Neural progenitor cell (in vitro differentiated cells): Measurements from ENCODE around the gene ADAM17. TPM values are rescaled to one million over a fixed set of nuclear protein-coding genes. Genes with fewer than 3 reads are reported as not detected.

ENCODE experiments used
- DNase-seq: peaks from one replicate; pipeline ENCODE4 v3.0.0-alpha.2; 2016; ENCODE audit warnings: low spot score
- H2AFZ ChIP-seq: fragments of 200-600 bp; sonication (generic); replicated peaks from 2 replicates; pipeline ENCODE4 v1.6.1; 2016; ENCODE audit warnings: antibody characterized with exemption
- H3F3A ChIP-seq: fragments of 200-600 bp; sonication (generic); 2 replicates; pipeline ENCODE4 v1.6.1; 2016; ENCODE audit warnings: antibody characterized with exemption, low read depth
- H3K27ac ChIP-seq: fragments of 200-600 bp; sonication (generic); 2 replicates; pipeline ENCODE4 v1.5.1; 2016; ENCODE audit warnings: mild to moderate bottlenecking
- H3K27me3 ChIP-seq: fragments of 200-600 bp; sonication (generic); 2 replicates; pipeline ENCODE4 v1.6.1; 2016; ENCODE audit warnings: mild to moderate bottlenecking, moderate library complexity
- H3K36me3 ChIP-seq: fragments of 200-600 bp; sonication (generic); 2 replicates; pipeline ENCODE4 v1.5.1; 2016
- H3K4me1 ChIP-seq: fragments of 200-600 bp; sonication (generic); 2 replicates; pipeline ENCODE4 v1.6.1; 2016; ENCODE audit warnings: mixed run types
- H3K4me2 ChIP-seq: fragments of 200-600 bp; sonication (generic); 2 replicates; pipeline ENCODE4 v1.6.1; 2016
- H3K4me3 ChIP-seq: fragments of 200-600 bp; sonication (generic); 2 replicates; pipeline ENCODE4 v1.5.1; 2016
- H3K79me2 ChIP-seq: fragments of 200-600 bp; sonication (generic); 2 replicates; pipeline ENCODE4 v1.6.1; 2016; ENCODE audit warnings: low read depth
- H3K9ac ChIP-seq: fragments of 200-600 bp; sonication (generic); 2 replicates; pipeline ENCODE4 v1.6.1; 2016
- H3K9me3 ChIP-seq: fragments of 200-600 bp; sonication (generic); 2 replicates; pipeline ENCODE4 v1.5.1; 2016; ENCODE audit warnings: low read depth
- H4K20me1 ChIP-seq: fragments of 200-600 bp; sonication (generic); 2 replicates; pipeline ENCODE4 v1.6.1; 2016; ENCODE audit warnings: low read depth
- H3K27ac Mint-ChIP-seq: 3 replicates; pipeline ENCODE4 v1.8.0; 2021; ENCODE audit warnings: mixed read lengths
- H3K27me3 Mint-ChIP-seq: 2 replicates; pipeline ENCODE4 v1.8.0; 2022; ENCODE audit warnings: low read depth, mild to moderate bottlenecking, inconsistent platforms, moderate library complexity, mixed read lengths; ENCODE audit not compliant: insufficient read depth
- H3K36me3 Mint-ChIP-seq: 3 replicates; pipeline ENCODE4 v1.8.0; 2021; ENCODE audit warnings: mixed read lengths
- H3K4me1 Mint-ChIP-seq: 3 replicates; pipeline ENCODE4 v1.8.0; 2021; ENCODE audit warnings: mixed read lengths
- H3K4me3 Mint-ChIP-seq: 3 replicates; pipeline ENCODE4 v1.8.0; 2021; ENCODE audit warnings: mild to moderate bottlenecking, moderate library complexity, mixed read lengths
- H3K9me3 Mint-ChIP-seq: 3 replicates; pipeline ENCODE4 v1.8.0; 2020; ENCODE audit warnings: mixed read lengths
- EZH2 ChIP-seq: fragments of 200-600 bp; sonication (generic); IDR thresholded peaks from 2 replicates; pipeline ENCODE4 v1.6.1; 2017; ENCODE audit warnings: antibody characterized with exemption, mild to moderate bottlenecking, moderate library complexity
- EZH2phosphoT487 ChIP-seq: fragments of 200-600 bp; sonication (generic); IDR thresholded peaks from 2 replicates; pipeline ENCODE4 v1.6.1; 2017; ENCODE audit warnings: antibody characterized with exemption
- total RNA-seq: library from RNA; depleted of rRNA; stranded (reverse); fragments of >200 nt; gene quantifications from 2 replicates; pipeline ENCODE4 v1.2.3, GENCODE V29; 2015; ENCODE audit warnings: low replicate concordance
- TF ChIP-seq, protein P1 (sequence below): fragments of 200-600 bp; sonication (generic); IDR thresholded peaks from 2 replicates; pipeline ENCODE4 v1.5.1; 2017; ENCODE audit warnings: antibody characterized with exemption, mild to moderate bottlenecking

ADAM17 gene
- total RNA-seq, 1 donor from 2014 or later: 72.1 TPM

DNA sequence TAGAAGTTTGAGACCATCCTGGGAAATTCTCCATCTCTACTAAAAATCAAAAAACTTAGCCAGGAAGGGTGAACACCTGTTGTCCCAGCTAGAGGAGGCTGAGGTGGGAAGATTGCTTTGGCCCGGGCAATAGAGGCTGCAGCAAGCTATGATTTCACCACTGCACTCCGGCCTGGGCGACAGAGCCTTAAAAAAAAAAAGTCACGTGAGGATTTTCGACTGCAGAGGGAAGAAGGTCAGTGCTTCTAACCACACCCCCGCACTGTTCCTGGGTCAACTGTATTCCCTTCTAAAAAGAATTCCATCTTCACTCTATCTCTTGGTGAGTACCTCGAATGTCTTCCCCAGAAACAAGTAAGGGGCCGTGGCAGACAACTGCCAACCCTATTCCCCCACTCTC, 31.3 kb downstream of the ADAM17 start:
- peaks cover 6% of the 10 kb centered on the region for H3F3A ChIP-seq
- H2AFZ ChIP-seq: no peak overlapping the region
- Mint-ChIP-seq H3K4me3 (no peak overlapping the region), H3K36me3 (peaks cover 29% of the 10 kb centered on the region), H3K9me3 (no peaks in the 10 kb centered on the region), H3K4me1 (peaks cover 3% of the 10 kb centered on the region), H3K27me3 (no peaks in the 10 kb centered on the region), H3K27ac (no peak overlapping the region)
- peaks cover 4% of the 10 kb centered on the region for H4K20me1 ChIP-seq
- no peak for DNase-seq
- H3K9ac ChIP-seq: no peak overlapping the region
- H3K4me1 ChIP-seq: no peaks in the 10 kb centered on the region
- no peaks in the 10 kb centered on the region for H3K9me3 ChIP-seq
- H3K4me2 ChIP-seq: no peak overlapping the region
- TF ChIP-seq EZH2phosphoT487 (no peak), EZH2 (no peak)
- TF ChIP-seq, protein P1, sequence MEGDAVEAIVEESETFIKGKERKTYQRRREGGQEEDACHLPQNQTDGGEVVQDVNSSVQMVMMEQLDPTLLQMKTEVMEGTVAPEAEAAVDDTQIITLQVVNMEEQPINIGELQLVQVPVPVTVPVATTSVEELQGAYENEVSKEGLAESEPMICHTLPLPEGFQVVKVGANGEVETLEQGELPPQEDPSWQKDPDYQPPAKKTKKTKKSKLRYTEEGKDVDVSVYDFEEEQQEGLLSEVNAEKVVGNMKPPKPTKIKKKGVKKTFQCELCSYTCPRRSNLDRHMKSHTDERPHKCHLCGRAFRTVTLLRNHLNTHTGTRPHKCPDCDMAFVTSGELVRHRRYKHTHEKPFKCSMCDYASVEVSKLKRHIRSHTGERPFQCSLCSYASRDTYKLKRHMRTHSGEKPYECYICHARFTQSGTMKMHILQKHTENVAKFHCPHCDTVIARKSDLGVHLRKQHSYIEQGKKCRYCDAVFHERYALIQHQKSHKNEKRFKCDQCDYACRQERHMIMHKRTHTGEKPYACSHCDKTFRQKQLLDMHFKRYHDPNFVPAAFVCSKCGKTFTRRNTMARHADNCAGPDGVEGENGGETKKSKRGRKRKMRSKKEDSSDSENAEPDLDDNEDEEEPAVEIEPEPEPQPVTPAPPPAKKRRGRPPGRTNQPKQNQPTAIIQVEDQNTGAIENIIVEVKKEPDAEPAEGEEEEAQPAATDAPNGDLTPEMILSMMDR: no peak
- H3K36me3 ChIP-seq: peaks cover 20% of the 10 kb centered on the region
- H3K27me3 ChIP-seq: no peaks in the 10 kb centered on the region
- no peak overlapping the region for H3K27ac ChIP-seq
- H3K79me2 ChIP-seq: no peaks in the 10 kb centered on the region
- no peak overlapping the region for H3K4me3 ChIP-seq

DNA sequence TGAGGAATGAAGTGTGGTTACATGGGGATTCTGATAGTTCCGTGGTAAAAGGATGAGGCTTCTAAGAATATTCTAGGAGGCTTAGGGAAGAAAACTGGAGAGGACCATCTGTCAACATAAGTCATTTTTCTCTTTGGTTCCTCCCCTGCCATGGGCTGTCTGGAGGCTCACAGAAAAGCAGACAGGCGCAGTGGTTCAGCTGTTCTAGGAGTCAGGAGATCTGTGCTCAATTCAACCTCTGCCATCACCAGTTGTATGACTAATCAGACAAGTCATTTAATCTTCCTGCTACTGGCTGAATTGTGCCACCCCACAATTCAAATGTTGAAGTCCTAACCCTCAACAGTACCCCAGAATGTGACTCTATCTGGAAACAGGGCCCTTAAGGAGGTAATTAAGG, 36.4 kb downstream of the ADAM17 start:
- H3K27me3 ChIP-seq: no peaks in the 10 kb centered on the region
- H3K36me3 ChIP-seq: peaks cover 19% of the 10 kb centered on the region
- no peak overlapping the region for H2AFZ ChIP-seq
- Mint-ChIP-seq H3K4me1 (peaks cover 3% of the 10 kb centered on the region), H3K27ac (no peak overlapping the region), H3K36me3 (peaks cover 35% of the 10 kb centered on the region), H3K9me3 (no peaks in the 10 kb centered on the region), H3K4me3 (no peak overlapping the region), H3K27me3 (no peaks in the 10 kb centered on the region)
- H3F3A ChIP-seq: peaks cover 6% of the 10 kb centered on the region
- TF ChIP-seq, protein P1: no peak
- no peak for TF ChIP-seq EZH2phosphoT487
- no peak for TF ChIP-seq EZH2
- H3K4me2 ChIP-seq: no peak overlapping the region
- H3K9me3 ChIP-seq: no peaks in the 10 kb centered on the region
- no peaks in the 10 kb centered on the region for H3K79me2 ChIP-seq
- H3K4me1 ChIP-seq: no peaks in the 10 kb centered on the region
- DNase-seq: no peak
- H3K4me3 ChIP-seq: no peak overlapping the region
- H3K27ac ChIP-seq: no peak overlapping the region
- no peak overlapping the region for H3K9ac ChIP-seq
- H4K20me1 ChIP-seq: no peaks in the 10 kb centered on the region

DNA sequence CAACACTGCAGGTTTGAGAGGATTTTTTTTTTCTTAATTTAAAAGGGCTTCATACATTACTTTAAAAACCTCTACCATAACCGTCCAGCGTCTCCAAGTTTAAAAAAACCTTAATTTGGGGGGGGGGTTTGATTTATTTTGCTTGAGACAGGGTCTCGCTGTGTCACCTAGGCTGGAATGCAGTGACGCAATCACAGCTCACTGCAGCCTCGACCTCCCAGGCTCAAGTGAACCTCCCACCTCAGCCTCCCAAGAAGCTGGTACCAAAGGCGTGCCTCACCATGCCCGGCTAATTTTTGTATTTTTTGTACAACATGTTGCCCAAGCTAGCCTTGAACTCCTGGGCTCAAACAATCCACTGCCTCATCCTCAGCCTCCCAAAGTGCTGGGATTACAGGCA, 36.9 kb downstream of the ADAM17 start:
- no peaks in the 10 kb centered on the region for H3K9me3 Mint-ChIP-seq
- H3K4me1 Mint-ChIP-seq: peaks cover 3% of the 10 kb centered on the region
- Histone ChIP-seq H3K36me3 (peaks cover 19% of the 10 kb centered on the region), H4K20me1 (no peaks in the 10 kb centered on the region), H3K4me1 (no peaks in the 10 kb centered on the region), H3K4me3 (no peak overlapping the region), H3K27ac (no peak overlapping the region), H3F3A (peaks cover 6% of the 10 kb centered on the region), H2AFZ (no peak overlapping the region), H3K4me2 (no peak overlapping the region), H3K9me3 (no peaks in the 10 kb centered on the region), H3K9ac (no peak overlapping the region), H3K27me3 (no peaks in the 10 kb centered on the region), H3K79me2 (no peaks in the 10 kb centered on the region)
- no peak for DNase-seq
- H3K27ac Mint-ChIP-seq: no peak overlapping the region
- H3K27me3 Mint-ChIP-seq: no peaks in the 10 kb centered on the region
- H3K36me3 Mint-ChIP-seq: peaks cover 37% of the 10 kb centered on the region
- no peak overlapping the region for H3K4me3 Mint-ChIP-seq
- no peak for TF ChIP-seq EZH2phosphoT487
- TF ChIP-seq, protein P1: no peak
- TF ChIP-seq EZH2: no peak
